Stimulated activated CD8-positive, alpha-beta memory T cell treated with anti-CD3 and anti-CD28 coated beads, Interleukin-7, amount 100 ng/mL, for 1 hour (primary cell): ENCODE data around the gene GIPC1.
A peak's percentile ranks its signal among the peaks of the same experiment; 100 is the strongest.
"Not testable (repeated sequence)": the region's sequence is repeated elsewhere in the genome, so short reads cannot be mapped to it uniquely, and the experiment has no call there.

Experiments
- DNase-seq, 2 donors: peaks; one replicate each; pipeline ENCODE4 v3.0.0-alpha.2; 2020; ENCODE audit warnings: low read depth in 2 of 2

Gene GIPC1

GRCh38 chr19:14517840-14518505 is 22.0 kb upstream of the GIPC1 start, which contains the start of gene DNAJB1:
Gene DNAJB1 (minus strand): TSS chr19:14518397. CDS start chr19:14518349, 48 bp downstream.
- DNase-seq, result peak; percentile 37 to 40

- DNase-seq, result no peak
Observed at GRCh38 chr19:14517446-14517839, 21.5 kb upstream of the GIPC1 start.

- DNase-seq, result no peak
Observed at GRCh38 chr19:14516746-14517438, 21.0 kb upstream of the GIPC1 start.

GRCh38 chr19:14516048-14516534 is 20.2 kb upstream of the GIPC1 start:
- DNase-seq, result no peak

GRCh38 chr19:14515501-14516047 is 19.6 kb upstream of the GIPC1 start:
- DNase-seq, result no peak

- no peak for DNase-seq
Observed at GRCh38 chr19:14514215-14514863, 18.4 kb upstream of the GIPC1 start.

GRCh38 chr19:14512406-14512961 is 16.6 kb upstream of the GIPC1 start:
- no peak for DNase-seq

GRCh38 chr19:14511229-14511593 is 15.3 kb upstream of the GIPC1 start:
- no peak for DNase-seq

GRCh38 chr19:14510311-14511228 is 14.6 kb upstream of the GIPC1 start:
- DNase-seq, result no peak

- DNase-seq, result no peak
Observed at GRCh38 chr19:14507704-14508542, 12.0 kb upstream of the GIPC1 start.

- DNase-seq, result peak; percentile 39 to 45
Observed at GRCh38 chr19:14505488-14506239, 9.7 kb upstream of the GIPC1 start.

GRCh38 chr19:14504575-14504974 is 8.6 kb upstream of the GIPC1 start:
- not testable (repeated sequence) for DNase-seq

- no peak for DNase-seq
Observed at GRCh38 chr19:14503285-14503684, 7.4 kb upstream of the GIPC1 start.

- no peak for DNase-seq
Observed at GRCh38 chr19:14502334-14503092, 6.6 kb upstream of the GIPC1 start.

GRCh38 chr19:14497228-14497921 is 1.4 kb upstream of the GIPC1 start:
- no peak for DNase-seq

- DNase-seq, result no peak
Observed at GRCh38 chr19:14496834-14497227, 904 bp upstream of the GIPC1 start.

- no peak for DNase-seq
Observed at GRCh38 chr19:14495672-14496028, 277 bp downstream of the GIPC1 start.
